Gastroesophageal sphincter (tissue), 3 donors: ENCODE results near the gene ADAM23.

Experiments used
- CTCF ChIP-seq, 4 experiments: fragments of 200-600 bp in 2 of 4; fragments of 450-650 bp in 2 of 4; sonication (generic) in 1 of 4; IDR thresholded peaks; one replicate each; pipeline ENCODE4 v1.5.1; 2017 to 2019; ENCODE audit warnings: antibody characterized with exemption in 4 of 4, mild to moderate bottlenecking in 2 of 4, moderate library complexity in 2 of 4
- EP300 ChIP-seq: sonication (generic); formaldehyde crosslinking; IDR thresholded peaks from one replicate; pipeline ENCODE4 v1.6.1; 2017; ENCODE audit warnings: antibody characterized with exemption, mild to moderate bottlenecking
- POLR2A ChIP-seq, 2 donors: fragments of 450-650 bp; IDR thresholded peaks; one replicate each; pipeline ENCODE4 v1.6.1; 2017; ENCODE audit warnings: antibody characterized with exemption in 2 of 2, mild to moderate bottlenecking in 2 of 2, moderate library complexity in 1 of 2
- POLR2AphosphoS5 ChIP-seq: sonication (generic); formaldehyde crosslinking; IDR thresholded peaks from one replicate; pipeline ENCODE4 v1.6.1; 2017; ENCODE audit warnings: antibody characterized with exemption

GRCh38 chr2:206573793-206574192, 130.5 kb downstream of the ADAM23 start:
- no peak for TF ChIP-seq CTCF (IDR thresholded peaks at IDR 0.05)
- TF ChIP-seq POLR2AphosphoS5, result no peak
- TF ChIP-seq POLR2A (IDR thresholded peaks at IDR 0.05), result no peak
- no peak for TF ChIP-seq EP300
